Stimulated activated CD8-positive, alpha-beta memory T cell treated with anti-CD3 and anti-CD28 coated beads, Interleukin-15, amount 100 ng/mL, for 24 hours (primary cell): Measurements from ENCODE around the gene ZYG11A.

Experiments
- DNase-seq: peaks from one replicate; pipeline ENCODE4 v3.0.0-alpha.2; 2020; ENCODE audit warnings: low read depth

The ZYG11A gene

DNA sequence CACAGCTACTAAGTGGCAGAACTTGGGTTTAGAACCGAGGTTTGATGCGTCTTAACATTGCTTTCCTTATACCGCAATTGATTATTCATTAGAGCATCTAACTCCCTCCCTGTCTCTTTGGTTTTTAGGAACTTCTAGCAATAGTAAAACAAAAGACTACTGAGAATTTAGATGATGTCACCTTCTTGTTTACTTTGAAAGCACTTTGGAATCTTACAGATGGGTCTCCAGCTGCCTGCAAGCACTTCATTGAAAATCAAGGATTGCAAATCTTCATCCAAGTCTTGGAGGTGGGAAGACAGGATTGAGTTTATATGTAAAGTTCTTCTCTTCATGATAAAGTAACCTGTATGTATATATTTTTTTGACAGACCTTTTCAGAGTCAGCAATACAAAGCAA lies 35.0 kb downstream of the ZYG11A start:
- DNase-seq = no peak

DNA sequence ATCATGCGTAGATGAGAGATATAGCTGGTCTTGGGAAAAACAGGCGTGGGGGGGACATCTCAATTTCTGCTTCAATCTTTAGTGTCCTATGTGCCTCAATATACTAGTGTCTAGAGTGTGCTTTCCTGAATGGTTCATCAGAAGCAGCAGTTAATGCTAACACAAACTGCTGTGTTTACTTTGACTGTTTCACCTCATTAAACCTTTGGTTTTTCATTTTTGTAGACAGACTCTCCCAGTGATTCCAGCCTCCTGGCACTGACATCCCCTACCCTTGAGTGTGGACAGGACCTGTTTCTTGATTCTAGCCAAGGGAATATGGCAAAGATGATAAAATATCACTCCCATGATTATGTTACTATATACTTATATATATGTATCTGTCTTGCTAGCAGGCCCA lies 37.6 kb downstream of the ZYG11A start:
- DNase-seq = no peak

- DNase-seq = no peak
Measured at GRCh38 chr1:52887483-52887882, 44.9 kb downstream of the ZYG11A start.

DNA sequence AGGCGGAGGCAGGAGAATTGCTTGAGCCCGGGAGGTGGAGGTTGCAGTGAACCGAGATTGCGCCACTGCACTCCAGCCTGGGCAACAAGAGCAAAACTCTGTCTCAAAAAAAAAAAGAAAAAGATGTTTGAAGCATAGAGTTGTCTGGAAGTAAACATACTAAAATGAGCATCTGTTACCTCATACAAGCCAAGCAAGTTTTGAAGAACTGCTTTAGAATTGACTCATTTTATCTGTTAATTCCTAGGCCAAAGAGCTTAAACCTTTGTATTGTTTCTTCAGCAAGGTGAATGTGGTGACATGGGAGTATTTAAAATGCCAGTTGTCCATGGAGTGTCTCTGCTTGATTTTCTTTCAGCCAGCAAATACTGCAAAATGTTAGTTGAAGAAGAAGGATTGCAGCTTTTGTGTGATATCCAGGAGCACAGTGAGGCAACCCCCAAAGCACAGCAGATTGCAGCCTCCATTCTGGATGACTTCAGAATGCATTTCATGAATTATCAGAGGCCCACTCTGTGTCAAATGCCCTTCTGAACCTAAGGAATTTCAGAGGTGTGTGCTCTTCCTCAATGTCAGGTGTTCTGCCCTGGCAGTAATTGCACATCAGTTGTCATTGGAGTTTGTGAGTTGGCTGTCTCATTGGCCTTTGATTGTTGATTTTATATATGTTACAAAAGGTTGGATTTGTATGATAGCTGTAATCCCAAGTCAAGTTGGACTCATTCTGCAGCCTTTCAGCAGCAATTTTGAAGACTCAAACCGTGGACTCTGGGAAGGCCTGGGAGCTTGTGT lies 50.1 kb downstream of the ZYG11A start:
- no peak for DNase-seq

GRCh38 chr1:52899445-52899894 lies 56.9 kb downstream of the ZYG11A start:
- no peak for DNase-seq

- DNase-seq = no peak
Measured at GRCh38 chr1:52900402-52900801, 57.8 kb downstream of the ZYG11A start.

DNA sequence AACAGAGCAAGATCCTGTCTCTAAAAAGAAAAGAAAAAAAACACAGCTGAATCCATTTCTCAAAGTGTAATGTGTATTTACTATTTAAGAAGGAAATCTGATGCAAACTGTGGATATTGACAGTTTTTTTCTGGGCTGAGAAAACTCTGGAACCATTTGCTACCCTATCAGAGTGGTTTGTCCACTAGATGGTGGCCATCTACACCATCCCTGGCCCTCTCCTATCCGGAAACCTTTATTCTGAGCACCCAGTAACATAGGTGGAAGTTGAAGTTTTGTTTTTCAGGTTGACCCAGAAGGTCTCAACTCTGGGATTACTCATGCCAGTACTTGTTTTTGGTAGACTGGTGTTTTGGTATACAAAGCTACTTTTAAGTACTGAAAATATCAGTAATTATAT lies 58.8 kb downstream of the ZYG11A start:
- no peak for DNase-seq

- no peak for DNase-seq
Measured at GRCh38 chr1:52904208-52904926, 61.8 kb downstream of the ZYG11A start.

- DNase-seq = no peak
Measured at GRCh38 chr1:52904927-52905698, 62.6 kb downstream of the ZYG11A start.

DNA sequence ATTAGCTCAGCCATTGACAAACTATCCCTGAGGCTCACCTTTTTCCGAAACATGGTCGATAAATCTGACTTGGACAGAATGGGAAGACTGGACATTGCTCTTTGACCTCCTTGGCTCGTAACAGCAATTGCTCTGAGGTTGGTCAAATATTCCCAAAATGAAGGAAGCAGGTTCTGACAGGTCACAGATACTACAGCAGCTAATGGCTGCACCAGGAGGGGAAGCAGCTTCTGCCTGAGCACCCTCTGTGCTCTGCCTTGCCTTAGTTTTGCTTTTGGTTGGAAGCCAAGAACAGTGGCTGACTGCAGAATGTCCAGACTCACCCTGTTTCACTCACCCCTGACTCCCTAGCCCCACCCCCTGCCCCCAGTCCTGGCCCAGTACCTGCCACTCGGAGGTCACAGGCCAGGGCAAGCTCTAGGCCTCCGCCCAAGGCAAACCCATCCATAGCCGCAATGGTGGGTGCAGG lies 63.6 kb downstream of the ZYG11A start:
- no peak for DNase-seq

DNA sequence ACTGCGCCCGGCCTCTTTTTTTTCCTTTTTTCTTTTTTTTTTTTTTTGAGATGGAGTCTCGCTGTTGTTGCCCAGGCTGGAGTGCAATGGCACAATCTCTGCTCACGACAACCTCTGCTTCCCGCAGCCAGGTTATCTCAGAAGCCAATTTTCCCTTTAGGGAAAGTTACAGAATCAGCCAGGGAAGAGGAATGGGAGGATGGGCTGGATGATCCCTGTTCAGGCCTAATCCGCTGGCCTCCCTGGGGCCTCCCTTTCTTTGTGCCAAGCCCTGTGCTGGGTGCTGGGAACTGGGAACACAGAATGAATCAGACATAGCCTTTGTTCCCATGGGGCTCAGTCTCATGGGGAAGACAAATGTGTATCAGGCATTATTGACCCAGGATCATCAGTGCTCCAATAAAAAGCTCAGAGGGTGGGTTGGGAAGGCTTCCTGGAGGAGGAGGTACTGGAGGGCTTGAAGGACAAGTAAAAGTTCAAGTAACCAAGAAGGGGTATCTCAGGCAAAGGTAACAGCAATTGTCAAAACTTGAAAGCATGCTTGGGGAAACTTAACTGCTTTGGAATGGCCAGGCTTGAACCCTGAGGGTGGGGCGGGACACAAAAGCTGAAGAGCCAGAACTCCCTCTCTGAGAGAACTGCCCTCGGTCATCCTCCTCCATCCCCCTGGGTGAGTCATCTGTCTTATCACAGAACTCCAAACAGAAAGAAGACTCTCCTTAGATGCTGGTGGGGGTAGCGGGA lies 64.7 kb downstream of the ZYG11A start:
- DNase-seq = no peak

- no peak for DNase-seq
Measured at GRCh38 chr1:52907812-52908153, 65.2 kb downstream of the ZYG11A start.

DNA sequence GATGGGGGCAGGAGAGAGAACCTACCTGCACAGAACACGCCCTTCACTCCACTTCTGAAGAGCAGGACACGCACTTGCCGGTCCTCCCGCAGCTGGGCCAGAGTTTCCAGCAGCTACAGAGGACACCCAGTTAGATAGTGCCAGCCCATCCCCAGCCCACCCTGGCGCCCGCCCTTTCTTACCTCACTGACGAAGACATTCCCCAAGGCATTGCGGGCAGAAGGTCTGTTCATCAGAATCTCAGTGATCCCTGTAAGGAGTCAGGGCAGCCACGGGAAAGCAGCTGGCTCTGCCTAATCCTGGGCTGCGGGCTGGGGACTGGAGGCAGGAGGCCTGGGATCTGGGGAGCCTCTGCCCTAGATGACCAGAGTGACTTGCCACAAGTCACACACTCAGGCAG lies 69.0 kb downstream of the ZYG11A start:
- no peak for DNase-seq

DNA sequence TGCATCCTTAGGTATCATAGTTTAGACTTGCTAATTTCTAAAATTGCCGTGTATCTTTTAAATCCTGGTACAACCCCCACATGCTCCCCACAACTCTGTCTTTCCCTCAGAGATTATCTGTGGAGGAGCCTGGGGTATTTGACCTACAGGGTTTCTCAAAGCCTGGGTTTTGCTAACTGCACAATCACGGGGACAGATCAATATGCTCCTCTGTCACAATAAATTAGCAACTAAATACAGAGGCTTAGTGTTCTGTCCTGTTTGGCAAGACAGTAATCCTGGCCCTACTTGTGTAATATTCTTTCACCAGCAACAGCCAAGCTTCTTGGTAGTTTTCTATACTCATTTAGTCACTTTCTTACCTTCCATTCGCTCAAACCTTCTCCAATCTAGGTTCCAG lies 70.5 kb downstream of the ZYG11A start:
- no peak for DNase-seq

DNA sequence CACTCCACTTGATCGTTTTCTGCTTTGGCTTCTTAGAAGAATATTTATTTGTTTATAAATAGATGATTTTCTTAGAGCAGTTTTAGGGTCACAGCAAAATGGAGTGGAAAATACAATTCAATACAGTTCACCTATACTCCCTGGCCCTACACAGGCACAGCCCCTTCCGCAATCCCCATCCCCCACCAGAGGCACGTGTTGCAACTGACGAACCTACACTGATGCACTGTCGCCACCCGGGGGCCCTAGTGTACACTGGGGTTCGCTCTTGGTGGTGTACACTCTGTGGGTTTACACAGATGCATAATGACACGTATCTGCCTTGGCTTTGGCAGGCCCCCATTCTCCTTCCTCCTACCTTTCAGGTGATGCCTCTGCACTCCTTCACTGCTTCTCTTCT lies 71.0 kb downstream of the ZYG11A start:
- no peak for DNase-seq

DNA sequence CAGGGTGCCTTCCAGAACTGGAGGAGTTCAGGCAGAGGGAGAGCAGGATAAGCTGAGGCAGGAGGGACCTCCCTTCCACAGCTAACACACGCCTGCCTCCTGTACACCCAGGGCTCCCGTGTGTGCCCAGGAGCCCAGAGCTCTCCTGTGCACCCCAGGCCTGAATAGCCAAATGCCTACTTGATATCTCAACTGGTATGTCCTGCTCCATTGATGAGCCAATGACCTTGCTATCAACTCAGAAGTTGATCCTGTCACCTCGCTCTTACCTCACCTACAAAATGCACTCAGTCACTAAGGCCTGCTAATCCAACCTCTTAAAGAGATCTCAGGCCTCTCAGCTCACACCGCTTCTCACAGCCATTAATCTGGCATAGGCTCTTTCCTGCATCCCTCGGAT lies 71.9 kb downstream of the ZYG11A start:
- DNase-seq = no peak

GRCh38 chr1:52915211-52915854 lies 72.8 kb downstream of the ZYG11A start:
- DNase-seq = no peak

- DNase-seq = no peak
Measured at GRCh38 chr1:52915855-52916220, 73.3 kb downstream of the ZYG11A start.

DNA sequence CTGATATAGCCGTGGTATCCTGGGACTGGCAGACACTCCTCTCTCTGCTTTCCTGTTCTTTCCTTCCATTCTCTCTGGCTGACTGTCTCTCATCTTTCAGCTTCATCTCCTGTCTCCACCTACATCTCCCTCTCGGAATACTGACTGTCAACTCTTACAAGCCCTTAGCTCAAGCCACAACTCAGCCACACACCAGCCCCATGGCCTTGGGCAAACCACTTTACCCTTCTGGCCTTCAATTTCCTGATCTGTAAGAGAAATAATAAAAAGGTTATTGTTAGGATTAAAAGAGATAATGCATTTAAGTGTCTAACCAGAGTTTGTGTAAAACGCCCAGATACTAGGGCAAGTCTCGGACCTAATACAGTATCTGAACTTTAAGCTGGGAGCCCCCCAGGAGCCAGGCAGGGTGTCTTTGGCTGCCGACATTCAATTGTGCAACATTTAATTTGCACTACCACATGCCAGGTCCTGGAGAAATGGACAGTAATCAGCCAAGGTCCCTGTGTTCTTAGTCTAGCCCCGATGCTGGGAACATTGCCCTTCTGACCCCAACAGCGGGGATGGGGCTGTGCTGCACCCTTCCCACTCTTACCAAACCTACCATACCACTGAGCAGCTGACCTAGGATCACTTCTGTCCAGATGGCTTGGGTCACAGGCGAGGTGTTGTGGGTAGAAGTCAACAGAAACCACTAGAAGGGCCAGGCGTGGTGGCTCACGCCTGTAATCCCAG lies 73.8 kb downstream of the ZYG11A start:
- no peak for DNase-seq

DNA sequence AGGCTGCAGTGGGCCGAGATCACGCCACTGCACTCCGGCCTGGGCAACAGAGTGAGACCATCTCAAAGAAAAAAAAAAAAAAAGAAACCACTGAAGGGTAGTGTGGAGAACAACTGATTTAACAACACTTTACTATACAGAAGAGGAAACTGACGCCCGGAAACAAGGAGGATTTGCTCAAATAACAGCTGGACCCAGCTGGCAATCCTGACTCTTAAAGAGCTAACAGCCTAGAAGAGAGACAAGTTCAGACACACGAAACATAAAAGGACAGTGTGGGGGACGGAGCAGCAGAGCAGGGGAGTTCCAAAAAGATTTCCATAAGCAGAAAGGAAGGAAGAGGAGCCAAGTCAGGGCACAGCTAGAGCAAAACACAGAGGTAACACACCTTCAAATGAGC lies 74.6 kb downstream of the ZYG11A start:
- no peak for DNase-seq

- DNase-seq = no peak
Measured at GRCh38 chr1:52917581-52917980, 75.0 kb downstream of the ZYG11A start.
